ENCODE data around the gene BCAT1.
"Not testable (repeated sequence)": the region's sequence is repeated elsewhere in the genome, so short reads cannot be mapped to it uniquely, and the experiment has no call there.

The BCAT1 gene

DNA sequence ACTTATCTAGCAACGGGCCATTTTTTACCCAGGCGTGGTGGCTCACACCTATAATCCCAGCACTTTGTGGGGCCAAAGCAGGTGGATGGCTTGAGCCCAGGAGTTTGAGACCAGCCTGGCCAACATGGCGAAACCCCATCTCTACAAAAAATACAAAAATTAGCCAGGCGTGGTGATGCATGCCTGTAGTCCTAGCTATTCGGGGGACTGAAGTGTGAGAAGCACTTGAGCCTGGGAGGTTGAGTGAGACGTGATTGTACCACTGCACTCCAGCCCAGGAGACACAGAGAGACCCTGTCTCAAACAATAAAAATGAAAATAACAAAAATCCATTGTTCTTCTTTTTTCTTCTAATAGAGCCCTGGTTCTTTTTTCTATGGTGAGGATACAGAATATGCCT lies 7.5 kb upstream of the BCAT1 start:
- DNase-seq (ENCODE audit: low read depth): not testable (repeated sequence)

DNA sequence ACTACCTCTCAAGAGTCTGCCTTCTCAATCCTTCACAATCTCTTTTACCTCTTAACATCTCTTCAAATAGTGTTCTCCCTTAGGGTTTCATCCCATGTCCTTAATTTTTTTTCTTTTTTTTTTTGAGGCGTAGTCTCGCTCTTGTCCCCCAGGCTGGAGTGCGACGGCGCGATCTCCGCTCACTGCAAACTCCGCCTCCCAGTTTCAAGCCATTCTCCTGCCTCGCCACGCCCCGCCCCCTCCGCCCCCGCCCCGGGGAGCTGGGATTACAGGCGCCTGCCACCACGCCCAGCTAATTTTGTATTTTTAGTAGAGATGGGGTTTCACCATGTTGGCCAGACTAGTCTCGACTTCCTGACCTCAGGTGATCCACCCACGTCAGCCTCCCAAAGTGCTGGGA lies 7.0 kb upstream of the BCAT1 start:
- no peak for DNase-seq (ENCODE audit: low read depth)

DNA sequence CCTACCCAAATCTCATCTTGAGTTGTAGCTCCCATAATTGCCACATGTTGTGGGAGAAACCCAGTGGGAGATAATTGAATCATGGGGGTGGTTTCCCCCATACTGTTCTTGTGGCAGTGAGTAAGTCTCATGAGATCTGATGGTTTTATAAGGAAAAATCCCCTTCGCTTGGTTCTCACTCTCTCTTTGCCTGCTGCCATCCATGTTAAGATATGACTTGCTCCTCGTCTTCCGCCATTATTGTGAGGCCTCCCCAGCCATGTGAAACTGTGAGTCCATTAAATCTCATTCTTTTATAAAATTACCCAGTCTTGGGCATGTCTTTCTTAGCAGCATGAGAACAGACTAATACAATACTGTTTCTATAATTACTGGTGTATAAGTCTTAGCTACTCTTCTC lies 6.5 kb upstream of the BCAT1 start:
- DNase-seq (ENCODE audit: low read depth): no peak

DNA sequence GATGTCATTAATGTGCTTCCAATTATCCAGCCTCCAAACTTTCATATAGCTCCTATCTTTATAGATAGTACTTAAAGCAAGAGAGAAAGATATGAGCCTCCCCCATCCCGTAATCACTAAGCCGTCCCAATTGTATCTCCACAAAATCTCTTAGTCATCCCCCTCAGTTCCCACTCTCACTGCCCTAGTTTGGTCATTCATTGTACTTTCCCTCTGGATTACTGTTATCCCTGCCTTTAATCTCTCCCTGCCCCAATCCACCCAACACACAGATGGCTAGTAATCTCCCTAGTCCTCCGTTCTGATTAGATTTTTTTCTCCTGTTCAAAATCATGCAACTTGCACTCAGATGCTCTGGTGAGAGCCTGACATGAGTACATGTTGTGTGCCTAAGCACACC lies 5.4 kb upstream of the BCAT1 start:
- no peak for DNase-seq (ENCODE audit: low read depth)

DNA sequence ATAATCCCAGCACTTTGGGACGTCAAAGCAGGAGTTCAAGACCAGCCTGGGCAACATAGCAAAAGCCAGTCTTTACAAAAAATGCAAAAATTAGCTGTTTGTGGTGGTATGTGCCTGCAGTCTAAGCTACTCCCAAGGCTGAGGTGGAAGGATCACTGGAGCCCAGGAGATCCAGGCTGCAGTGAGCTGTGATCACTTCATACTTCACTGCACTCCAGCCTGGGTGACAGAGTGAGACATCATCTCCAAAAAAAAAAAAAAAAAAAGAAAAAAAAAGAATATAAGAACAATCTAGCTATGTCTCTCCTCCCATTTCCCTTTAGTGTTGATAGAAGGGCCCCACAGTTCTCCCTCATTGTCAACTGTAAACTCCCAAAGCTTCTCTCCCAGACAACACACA lies 3.5 kb upstream of the BCAT1 start:
- no peak for DNase-seq (ENCODE audit: low read depth)

DNA sequence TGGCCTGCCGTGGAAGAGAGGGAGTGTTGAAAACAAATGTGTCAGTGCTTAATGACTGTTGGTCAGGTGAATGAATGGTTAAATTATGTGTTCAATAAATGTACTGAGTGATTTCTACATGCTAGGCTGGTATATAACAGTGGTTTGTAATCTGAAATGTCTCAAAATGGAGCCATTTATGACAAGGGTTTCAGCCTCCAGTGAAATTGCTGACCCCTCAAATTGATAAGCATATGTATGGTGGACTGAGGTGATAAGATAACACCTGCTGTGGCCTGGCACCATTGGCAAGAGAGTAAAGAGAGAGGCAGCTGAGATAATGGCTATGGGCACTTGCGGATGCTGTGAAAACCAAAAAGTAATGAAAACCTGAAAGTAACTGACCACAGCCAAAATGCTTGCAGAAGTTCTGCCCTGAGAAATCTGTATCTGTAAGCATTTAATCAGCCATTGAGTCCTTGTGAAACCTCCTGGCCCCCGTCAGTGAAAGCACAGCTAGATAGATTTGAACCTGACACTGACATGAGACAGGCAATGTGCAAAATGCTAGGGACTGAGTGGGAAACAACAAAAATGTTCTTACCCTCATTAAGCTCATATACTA lies 1.4 kb upstream of the BCAT1 start:
- DNase-seq (ENCODE audit: low read depth): no peak

DNA sequence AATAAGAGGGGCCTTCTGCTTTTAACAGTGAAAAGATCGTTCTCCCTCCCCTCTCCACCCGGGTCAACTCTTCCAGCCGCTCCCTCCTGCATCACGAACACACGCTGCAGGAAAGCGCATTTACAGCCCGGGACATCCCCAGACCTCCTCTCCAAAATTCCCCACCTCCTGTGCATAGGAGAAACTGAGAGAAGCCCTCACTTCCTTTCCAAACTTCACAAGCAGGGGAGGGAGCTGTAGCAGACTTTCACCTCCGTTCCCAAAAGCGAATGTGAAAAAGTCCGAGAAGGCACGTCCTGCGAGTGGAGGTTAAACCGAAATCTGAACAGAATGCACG lies 513 bp downstream of the BCAT1 start:
- DNase-seq (ENCODE audit: low read depth): no peak

DNA sequence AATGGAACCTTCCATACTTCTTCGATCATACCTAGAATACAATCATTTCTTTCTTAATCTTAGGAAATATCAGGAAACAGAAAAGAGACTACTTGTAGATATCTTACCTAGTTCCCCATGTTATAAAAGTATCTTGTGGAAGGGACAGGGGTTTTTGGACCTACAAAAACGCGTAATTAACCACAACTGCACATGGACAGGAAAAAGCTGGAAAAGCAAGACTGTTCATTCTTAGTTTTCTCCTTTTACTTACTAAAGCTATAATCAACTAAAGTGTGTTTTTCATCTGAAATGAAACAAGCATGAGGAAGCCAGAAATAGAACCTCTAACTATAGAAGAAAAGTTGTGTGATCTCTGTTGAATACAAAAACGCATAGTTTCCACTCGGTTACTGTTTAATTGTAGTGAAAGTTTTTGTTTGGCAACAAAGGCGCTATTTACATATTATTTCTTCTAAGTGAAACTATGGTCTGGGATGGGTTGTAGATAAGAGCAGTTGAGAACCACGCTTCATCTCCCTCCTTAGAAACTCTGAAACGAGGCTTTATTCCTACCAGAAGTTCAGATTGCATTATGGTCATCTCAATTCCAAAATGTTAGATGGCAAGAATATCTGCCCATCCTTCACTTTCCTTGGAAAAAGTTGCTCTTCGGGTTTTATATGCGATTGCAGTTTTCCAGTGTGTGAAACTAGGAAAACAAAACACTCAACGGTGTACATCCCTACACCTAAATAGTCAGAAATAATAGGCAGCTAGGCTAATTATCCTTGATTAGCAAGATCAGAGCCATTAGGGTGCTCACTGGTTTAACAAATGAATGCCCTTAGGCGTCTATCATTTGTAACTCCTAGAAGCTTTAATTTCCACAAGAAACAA lies 1.1 kb downstream of the BCAT1 start:
- no peak for DNase-seq (ENCODE audit: low read depth)

DNA sequence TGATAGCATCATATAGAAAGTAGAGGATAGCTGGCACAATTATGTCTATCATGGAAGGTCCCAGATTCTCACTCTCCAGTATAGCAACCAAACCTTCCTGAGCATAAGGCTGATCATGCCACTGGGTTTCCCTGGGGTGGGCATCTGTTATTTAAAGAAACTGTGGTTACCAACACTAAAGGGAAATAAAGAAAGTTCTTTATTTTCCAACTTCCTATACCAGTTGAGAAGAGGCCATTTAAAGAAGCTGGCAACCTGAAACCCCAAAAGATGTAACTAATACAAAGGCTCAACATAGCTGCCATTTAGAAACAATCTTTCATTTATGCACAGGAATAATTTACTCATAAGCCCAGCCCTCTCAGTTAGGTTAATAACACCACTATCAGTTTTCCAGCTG lies 3.1 kb downstream of the BCAT1 start:
- DNase-seq (ENCODE audit: low read depth): no peak

DNA sequence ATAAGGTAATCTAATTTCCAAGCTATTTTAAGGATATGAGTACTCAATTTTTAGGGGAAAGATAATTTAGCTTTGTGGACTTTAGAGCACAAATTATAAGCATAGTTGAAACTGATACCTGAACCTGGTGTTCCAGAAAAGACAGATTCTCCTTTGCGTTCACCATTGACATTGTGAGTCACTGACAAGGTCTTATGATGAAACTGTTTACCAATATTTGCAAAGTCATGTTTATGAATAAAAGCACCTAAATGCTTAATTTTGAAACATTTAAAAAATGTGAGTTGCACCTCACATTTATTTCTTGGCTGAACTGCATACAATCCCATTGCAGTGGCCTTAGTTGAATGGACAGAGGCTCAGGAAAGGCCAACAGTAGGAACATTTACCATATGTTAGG lies 3.9 kb downstream of the BCAT1 start:
- no peak for DNase-seq (ENCODE audit: low read depth)

DNA sequence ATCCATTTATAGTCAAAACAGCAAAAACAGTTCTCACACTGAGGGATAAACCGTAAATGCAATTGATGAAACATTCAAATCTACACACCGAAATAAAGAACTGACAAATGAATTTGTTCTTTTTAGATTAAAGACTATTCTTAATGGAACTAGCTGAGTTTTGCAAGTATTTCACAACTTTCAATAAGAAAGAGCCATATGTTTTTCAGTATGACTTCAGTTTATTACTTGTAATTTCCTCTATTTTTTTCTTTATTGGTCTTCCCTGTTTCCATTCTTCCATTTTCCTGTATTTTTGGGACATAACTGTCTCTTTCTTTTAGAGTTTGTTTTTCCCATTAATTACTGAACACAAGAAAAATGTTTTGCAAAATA lies 4.3 kb downstream of the BCAT1 start:
- DNase-seq (ENCODE audit: low read depth): no peak

DNA sequence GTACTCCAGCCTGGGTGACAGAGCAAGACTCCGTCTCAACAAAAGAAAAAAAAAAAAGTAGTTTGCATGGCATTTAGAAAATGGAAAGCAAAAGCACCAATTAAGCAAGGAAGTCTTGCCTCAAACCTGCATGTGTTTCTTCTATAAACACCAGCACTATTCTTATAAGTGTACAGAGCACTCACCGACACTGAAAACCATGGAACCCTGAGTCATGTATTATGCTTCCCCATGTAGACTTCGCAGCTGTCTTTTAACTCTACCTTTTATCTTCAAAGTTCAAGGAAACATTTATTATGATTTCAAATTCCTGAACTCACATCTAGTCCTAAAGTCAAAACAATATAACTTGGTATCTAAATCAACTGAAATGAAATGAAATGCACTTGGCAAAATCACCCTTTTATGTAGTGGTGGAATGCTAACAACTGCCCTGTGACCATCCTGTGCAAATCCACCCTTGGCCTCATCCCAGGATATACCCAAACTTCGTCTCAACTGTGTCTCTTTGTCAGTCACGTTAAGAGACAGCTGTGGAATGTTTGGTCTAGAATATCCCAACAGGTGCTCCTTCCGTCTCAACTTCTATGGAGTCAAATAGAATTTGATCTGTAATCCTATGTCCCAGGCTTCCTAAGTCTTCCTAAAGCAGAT lies 4.8 kb downstream of the BCAT1 start:
- no peak for DNase-seq (ENCODE audit: low read depth)

DNA sequence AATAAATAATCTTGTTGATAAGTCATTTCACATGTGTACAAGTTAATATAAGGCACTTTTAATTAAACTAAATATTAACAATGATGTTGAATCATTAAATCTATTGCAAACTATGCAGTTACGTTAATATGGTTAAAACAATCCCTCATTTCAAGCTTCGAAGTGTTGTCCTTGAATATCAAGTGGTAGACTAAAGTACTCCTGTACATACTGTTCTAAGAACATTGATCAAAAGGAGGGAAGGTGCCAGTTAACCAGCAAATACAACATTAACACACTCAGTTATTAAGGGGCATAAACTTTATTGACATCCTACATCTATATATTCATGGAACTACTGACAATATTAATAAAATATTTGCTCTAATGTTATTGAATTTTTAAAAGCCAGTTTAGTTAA lies 8.7 kb downstream of the BCAT1 start:
- DNase-seq (ENCODE audit: low read depth): no peak

DNA sequence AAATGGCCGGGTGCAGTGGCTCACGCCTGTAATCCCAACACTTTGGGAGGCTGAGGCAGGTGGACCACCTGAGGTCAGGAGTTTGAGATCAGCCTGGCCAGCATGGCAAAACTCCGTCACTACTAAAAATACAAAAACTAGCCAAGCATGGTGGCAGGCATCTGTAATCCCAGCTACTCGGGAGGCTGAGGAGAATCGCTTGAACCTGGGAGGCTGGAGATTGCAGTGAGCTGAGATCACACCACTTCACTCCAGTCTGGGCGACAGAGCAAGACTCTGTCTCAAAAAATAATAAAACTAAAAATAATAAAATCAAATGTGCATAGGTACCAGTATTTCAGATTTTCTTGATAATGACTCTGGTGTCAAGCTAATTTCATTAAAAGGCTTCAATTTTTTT lies 9.3 kb downstream of the BCAT1 start:
- DNase-seq (ENCODE audit: low read depth): not testable (repeated sequence)

DNA sequence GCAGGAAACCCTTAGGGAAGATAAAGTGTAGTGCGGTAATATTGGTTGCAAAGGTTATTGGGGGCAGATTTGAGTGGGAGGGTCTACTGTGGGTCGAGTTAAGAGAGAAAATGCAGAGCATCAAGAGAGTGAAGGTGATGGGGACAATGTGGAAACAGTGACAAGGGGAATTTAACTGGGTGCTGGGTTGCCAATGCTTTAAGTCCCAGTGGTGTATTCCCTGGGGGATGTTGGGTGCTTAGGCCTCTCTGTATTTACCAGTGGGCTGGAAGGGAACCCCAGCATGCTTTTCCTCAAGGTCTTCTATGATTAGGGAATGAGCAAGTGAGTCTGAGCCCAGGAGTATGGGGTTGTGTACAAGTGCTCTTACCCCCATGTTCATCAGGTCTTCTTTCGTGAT lies 10.6 kb downstream of the BCAT1 start:
- no peak for DNase-seq (ENCODE audit: low read depth)

DNA sequence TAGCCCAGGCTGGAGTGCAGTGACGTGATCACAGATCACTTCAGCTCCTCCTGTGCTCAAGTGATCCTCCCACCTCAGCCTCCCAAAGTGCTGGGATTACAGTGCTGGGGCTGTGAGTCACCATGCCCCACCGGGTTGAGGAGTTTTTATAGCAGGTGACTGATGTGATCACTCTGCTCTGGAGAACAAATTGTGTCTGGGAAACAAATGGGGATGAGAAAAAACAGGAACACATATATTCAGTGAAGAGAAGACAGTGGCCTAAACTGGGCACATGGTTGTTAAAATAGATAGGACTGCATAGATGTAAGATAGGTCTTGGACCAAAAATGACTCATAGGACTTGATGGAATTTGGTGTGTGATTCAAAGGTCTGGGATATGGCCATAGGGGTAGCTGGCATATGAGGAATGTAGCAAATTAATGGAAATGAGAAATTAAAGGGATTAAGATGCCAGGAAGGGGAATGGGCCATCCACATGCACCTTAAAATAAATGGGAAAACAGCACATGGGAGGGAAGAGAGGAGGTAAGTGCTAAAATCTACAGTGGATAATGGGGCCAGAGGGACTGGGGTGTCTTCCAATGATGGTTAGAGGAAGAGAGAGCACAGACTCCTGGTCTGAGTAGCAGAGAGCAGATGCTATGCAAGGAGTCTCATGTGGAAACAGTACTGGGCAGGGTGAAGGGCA lies 11.2 kb downstream of the BCAT1 start:
- no peak for DNase-seq (ENCODE audit: low read depth)

DNA sequence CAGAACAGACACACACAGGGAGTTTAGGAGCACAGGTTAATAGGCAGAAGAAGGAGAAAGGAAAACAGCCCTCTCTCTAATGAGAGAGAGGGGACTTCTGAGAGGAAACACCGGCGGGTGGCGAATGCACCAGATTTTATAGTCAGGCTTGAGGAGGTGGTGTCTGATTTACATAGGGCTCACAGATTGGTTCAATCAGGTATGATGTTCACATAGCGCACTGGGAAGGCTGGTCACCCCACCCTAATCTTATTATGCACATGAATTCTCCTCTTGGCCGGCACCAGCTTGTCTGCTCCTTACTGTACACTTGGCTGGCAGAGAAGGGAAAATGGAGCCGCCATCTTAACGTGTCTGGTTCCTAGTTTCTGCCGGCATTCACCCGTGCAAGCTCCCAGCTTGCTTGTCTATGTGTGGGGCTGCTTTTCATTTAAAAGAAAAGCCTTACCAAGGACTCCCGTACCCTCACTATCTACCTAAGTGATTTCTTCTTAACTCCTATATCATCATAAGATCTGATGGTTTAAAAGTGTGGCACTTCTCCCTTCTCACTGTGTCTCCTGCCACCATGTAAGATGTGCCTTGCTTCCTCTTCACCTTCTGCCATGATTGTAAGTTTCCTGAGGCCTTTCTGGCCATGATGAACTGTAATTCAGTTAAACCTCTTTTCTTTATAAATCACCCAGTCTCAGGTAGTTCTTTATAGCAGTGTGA lies 15.1 kb downstream of the BCAT1 start:
- no peak for DNase-seq (ENCODE audit: low read depth)

DNA sequence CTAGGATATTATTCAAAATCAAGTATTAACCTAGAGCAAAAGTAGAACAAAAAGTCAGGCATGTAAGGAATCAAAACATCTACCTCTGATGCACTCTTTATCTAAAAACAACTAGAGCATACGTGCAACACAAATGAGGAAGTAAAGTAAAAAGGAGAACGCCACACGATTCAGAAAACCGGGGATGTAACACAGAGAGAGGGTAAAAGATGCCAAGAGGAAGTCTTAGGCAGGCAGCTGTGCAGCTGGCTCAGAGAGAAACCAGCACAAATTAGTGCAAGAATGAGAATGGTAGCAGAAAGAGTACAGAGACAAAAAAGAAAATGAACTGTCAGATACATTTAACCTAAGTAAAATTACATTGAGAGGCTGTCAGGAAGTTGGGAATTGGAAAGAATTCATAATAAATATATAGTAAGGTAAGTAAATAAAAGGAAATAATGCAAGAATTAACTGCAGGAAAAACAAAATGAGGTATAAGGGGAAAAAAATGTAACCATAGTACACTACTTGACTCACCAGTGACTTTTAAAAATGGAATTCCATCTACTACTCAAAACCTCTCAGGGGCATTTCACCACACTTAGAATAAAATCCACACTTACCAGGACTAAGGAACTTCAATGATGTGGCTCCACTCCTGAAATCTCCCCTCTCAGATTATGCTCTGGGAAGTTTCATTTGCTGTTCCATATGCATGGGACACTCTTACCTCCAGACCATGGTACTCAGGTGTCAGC lies 17.1 kb downstream of the BCAT1 start:
- DNase-seq (ENCODE audit: low read depth): no peak

DNA sequence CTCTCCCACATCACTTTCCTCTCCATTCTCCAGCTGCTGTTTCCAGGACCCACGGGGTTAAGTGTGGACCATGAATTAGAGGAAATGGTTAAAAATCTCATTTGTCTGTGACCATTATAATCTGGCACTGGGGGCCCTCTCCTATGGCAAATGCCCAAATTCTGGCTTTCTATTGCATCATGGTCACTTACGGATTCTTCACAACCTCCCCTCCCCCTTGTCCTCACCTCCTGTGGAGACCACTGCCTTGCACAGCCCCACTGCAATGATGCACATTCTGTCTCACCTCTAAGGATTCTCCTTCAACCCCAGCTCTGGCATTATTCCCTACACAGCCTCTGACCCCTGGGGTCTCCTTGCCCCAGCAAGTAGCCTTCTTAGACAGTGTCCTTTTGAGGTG lies 18.9 kb downstream of the BCAT1 start:
- no peak for DNase-seq (ENCODE audit: low read depth)

DNA sequence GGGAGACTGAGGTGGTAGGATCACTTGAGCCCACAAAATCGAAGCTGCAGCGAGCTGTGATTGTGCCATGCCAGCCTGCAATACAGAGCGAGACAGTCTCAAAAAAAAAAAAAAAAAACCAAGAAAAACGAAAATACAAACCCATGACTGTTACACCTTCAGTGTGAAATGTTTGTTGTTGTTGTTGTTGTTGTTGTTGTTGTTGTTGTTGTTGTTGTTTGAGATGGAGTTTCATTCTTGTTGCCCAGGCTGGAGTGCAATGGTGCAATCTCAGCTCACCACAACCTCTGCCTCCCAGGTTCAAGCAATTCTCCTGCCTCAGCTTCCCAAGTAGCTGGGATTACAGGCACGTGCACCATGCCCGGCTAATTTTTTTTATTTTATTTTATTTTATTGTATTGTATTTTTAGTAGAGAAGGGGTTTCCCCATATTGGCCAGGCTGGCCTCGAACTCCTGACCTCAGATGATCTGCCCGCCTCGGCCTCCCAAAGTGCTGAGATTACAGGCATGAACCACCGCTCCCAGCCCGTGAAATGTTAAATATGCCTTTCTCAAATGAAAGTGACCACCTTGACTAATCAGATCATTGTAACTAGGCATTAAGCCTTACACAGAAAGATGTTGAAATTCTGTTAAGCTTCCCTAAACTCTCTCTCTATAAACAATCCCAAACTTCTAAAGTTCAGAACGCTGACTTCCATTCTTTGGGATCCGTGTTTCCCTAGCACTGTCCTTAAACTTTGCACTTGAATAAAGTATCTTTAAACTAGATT lies 20.2 kb downstream of the BCAT1 start:
- not testable (repeated sequence) for DNase-seq (ENCODE audit: low read depth)

DNA sequence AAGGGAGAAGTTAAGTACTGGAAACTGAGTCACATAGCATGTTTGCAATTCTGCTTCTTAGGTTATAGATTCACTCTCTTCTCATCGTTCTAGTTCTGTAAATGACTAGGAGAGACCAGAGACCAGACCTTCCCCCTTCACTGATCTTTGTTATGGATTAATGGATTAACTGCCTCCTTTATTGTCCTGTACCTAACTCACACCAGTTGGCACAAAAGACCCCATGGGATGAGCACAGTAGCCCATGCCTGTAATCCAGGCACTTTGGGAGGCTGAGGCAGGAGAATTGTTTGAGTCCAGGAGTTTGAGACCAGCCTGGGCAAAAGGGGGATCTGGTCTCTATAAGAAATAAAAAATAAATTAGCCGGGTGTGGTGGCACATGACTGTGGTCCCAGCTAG lies 20.8 kb downstream of the BCAT1 start:
- DNase-seq (ENCODE audit: low read depth): no peak

Measured in stimulated activated CD8-positive, alpha-beta memory T cell treated with anti-CD3 and anti-CD28 coated beads, Interleukin-15, amount 100 ng/mL, for 1 hour (primary cell).